HepG2 (cell line): ENCODE measurements around the gene RNPEPL1. TPM values are rescaled to one million over a fixed set of nuclear protein-coding genes. Genes with fewer than 3 reads are reported as not detected.

ENCODE experiments used
- ATAC-seq: fragments of 200-7000 bp; cut with Tn5 transposase; 3 replicates; pipeline ENCODE4 v1.9.1; 2020; ENCODE audit warnings: mild to moderate bottlenecking, moderate library complexity
- BruUV-seq: library from RNA; stranded (reverse); fragments of 400-500 nt; replicated peaks from 2 replicates; lab custom pipeline; 2021; lab: Mats Ljungman, UMichigan
- CTCF ChIA-PET: fragments of 300-600 bp; formaldehyde crosslinking; extraction: SDS; loops from one replicate; lab custom pipeline; 2021; ENCODE audit warnings: low total read pairs, inconsistent platforms, low intra/inter-chr PET ratio; lab: Yijun Ruan, JAX
- POLR2A ChIA-PET: fragments of 350-600 bp; sonication (Branson Sonifier 250); formaldehyde crosslinking; loops from one replicate; lab custom pipeline; 2020; ENCODE audit warnings: antibody characterized with exemption, inconsistent platforms; lab: Yijun Ruan, JAX
- DNase-seq: peaks from one replicate; pipeline ENCODE4 v3.0.0-alpha.2; 2015; ENCODE audit warnings: low spot score
- FAIRE-seq: peaks from 3 replicates; lab custom pipeline; 2011; peaks lifted over from hg19 to GRCh38; lab: Jason Lieb, UNC
- H2AFZ ChIP-seq: one replicate; pipeline ENCODE4 v1.6.1; 2011; ENCODE audit warnings: low read length, inconsistent platforms
- H3K27ac ChIP-seq: fragments of 300-600 bp; 3 replicates; pipeline ENCODE4 v1.8.0; 2011; ENCODE audit warnings: mixed run types, mild to moderate bottlenecking, mixed read lengths, low read length, inconsistent platforms; ENCODE audit not compliant: insufficient read depth; ENCODE audit errors: extremely low read length
- H3K27me3 ChIP-seq, 2 experiments: fragments of 200-600 bp in 1 of 2; 2 replicates in 1 of 2; 3 replicates in 1 of 2; pipeline versions ENCODE4 v1.6.0 to v1.8.0; 2011; ENCODE audit warnings: low read length in 2 of 2, mild to moderate bottlenecking in 2 of 2, moderate library complexity in 2 of 2, inconsistent platforms in 1 of 2; ENCODE audit not compliant: insufficient read depth in 2 of 2, control insufficient read depth in 1 of 2
- H3K36me3 ChIP-seq, 2 experiments: fragments of 200-600 bp in 1 of 2; replicated peaks in 1 of 2; 2 replicates in 1 of 2; 3 replicates in 1 of 2; pipeline versions ENCODE4 v1.5.1 to v1.8.0; 2011; ENCODE audit warnings: low read length in 2 of 2, inconsistent platforms in 1 of 2; ENCODE audit not compliant: insufficient read depth in 2 of 2, control insufficient read depth in 1 of 2
- H3K4me1 ChIP-seq: 2 replicates; pipeline ENCODE4 v1.5.1; 2012; ENCODE audit warnings: low read length, inconsistent platforms; ENCODE audit not compliant: insufficient read depth
- H3K4me2 ChIP-seq: 2 replicates; pipeline ENCODE4 v1.6.0; 2011; ENCODE audit warnings: low read depth, low read length, inconsistent platforms
- H3K4me3 ChIP-seq, 3 experiments: fragments of 200-600 bp in 1 of 3; sonication (generic), shearing (Covaris generic) in 1 of 3; replicated peaks in 1 of 3; 2 replicates each; pipeline ENCODE4 v1.5.1; 2011 to 2016; ENCODE audit warnings: low read length in 3 of 3, inconsistent platforms in 2 of 3, low read depth in 2 of 3, mild to moderate bottlenecking in 2 of 3, control low read depth in 1 of 3, mixed read lengths in 1 of 3; ENCODE audit not compliant: insufficient read depth in 1 of 3
- H3K79me2 ChIP-seq: one replicate; pipeline ENCODE4 v1.6.1; 2011; ENCODE audit warnings: low read length, inconsistent platforms; ENCODE audit not compliant: insufficient read depth
- H3K9ac ChIP-seq: 2 replicates; pipeline ENCODE4 v1.6.0; 2011; ENCODE audit warnings: mild to moderate bottlenecking, low read depth, low read length, inconsistent platforms; ENCODE audit not compliant: insufficient read depth
- H3K9me3 ChIP-seq: 2 replicates; pipeline ENCODE4 v1.5.1; 2012; ENCODE audit warnings: mild to moderate bottlenecking, low read length
- H4K20me1 ChIP-seq: 2 replicates; pipeline ENCODE4 v1.6.0; 2011; ENCODE audit warnings: inconsistent platforms, mild to moderate bottlenecking, low read length, moderate library complexity; ENCODE audit not compliant: insufficient read depth
- BORCS8-MEF2B ChIP-seq: sonication (generic); formaldehyde crosslinking; IDR thresholded peaks from 2 replicates; pipeline ENCODE4 v1.8.0; 2022; ENCODE audit warnings: mild to moderate bottlenecking, missing genetic modification reagents
- CBFB ChIP-seq: sonication (generic); formaldehyde crosslinking; IDR thresholded peaks from 2 replicates; pipeline ENCODE4 v1.4.0; 2020; ENCODE audit warnings: missing genetic modification reagents
- CCDC6 ChIP-seq: sonication (generic); formaldehyde crosslinking; IDR thresholded peaks from 2 replicates; pipeline ENCODE4 v1.8.1; 2022; ENCODE audit warnings: mild to moderate bottlenecking, missing genetic modification reagents, moderate library complexity
- CEBPB ChIP-seq: IDR thresholded peaks from 2 replicates; pipeline ENCODE4 v1.6.1; 2011; ENCODE audit warnings: low read depth, low read length, improper control_type of control experiment, borderline replicate concordance
- DNMT3B ChIP-seq: conservative IDR thresholded peaks from 2 replicates; pipeline ENCODE4 v1.6.1; 2016; ENCODE audit warnings: missing biosample characterization, control low read depth
- GATAD2A ChIP-seq: IDR thresholded peaks from 2 replicates; pipeline ENCODE4 v1.6.1; 2016
- GFI1 ChIP-seq: sonication (generic); formaldehyde crosslinking; IDR thresholded peaks from 2 replicates; pipeline ENCODE4 v1.5.0; 2020; ENCODE audit warnings: missing genetic modification reagents, mild to moderate bottlenecking, borderline replicate concordance
- HES4 ChIP-seq: sonication (generic); formaldehyde crosslinking; IDR thresholded peaks from 2 replicates; pipeline ENCODE4 v1.9.0; 2021; ENCODE audit warnings: mild to moderate bottlenecking, missing genetic modification reagents, borderline replicate concordance
- HMG20A ChIP-seq: IDR thresholded peaks from 2 replicates; pipeline ENCODE4 v1.6.1; 2016; ENCODE audit warnings: borderline replicate concordance
- KLF6 ChIP-seq: IDR thresholded peaks from 2 replicates; pipeline ENCODE4 v1.8.0; 2016; ENCODE audit warnings: missing biosample characterization, missing genetic modification reagents
- MTA1 ChIP-seq: sonication (generic); formaldehyde crosslinking; IDR thresholded peaks from 2 replicates; pipeline ENCODE4 v1.4.0; 2020; ENCODE audit warnings: missing genetic modification reagents, mild to moderate bottlenecking, borderline replicate concordance
- REL ChIP-seq: sonication (generic); formaldehyde crosslinking; conservative IDR thresholded peaks from 2 replicates; pipeline ENCODE4 v1.8.0; 2022; ENCODE audit warnings: mild to moderate bottlenecking, missing genetic modification reagents, moderate library complexity
- SMAD1 ChIP-seq: sonication (generic); formaldehyde crosslinking; IDR thresholded peaks from 2 replicates; pipeline ENCODE4 v1.4.0; 2020; ENCODE audit warnings: missing genetic modification reagents, low read depth, mild to moderate bottlenecking, borderline replicate concordance
- SRSF4 ChIP-seq: fragments of 200-400 bp; formaldehyde crosslinking; IDR thresholded peaks from one replicate; pipeline ENCODE4 v1.6.1; 2018; ENCODE audit warnings: mild to moderate bottlenecking, low read depth, low read length, moderate library complexity; ENCODE audit not compliant: poor library complexity, severe bottlenecking
- TEF ChIP-seq: sonication (generic); formaldehyde crosslinking; IDR thresholded peaks from 2 replicates; pipeline ENCODE4 v1.5.0; 2020; ENCODE audit warnings: missing genetic modification reagents
- ZBTB14 ChIP-seq: sonication (generic); formaldehyde crosslinking; IDR thresholded peaks from 2 replicates; pipeline ENCODE4 v1.4.0; 2020; ENCODE audit warnings: missing genetic modification reagents
- ZBTB20 ChIP-seq: sonication (generic); formaldehyde crosslinking; IDR thresholded peaks from 2 replicates; pipeline ENCODE4 v1.8.1; 2023; ENCODE audit warnings: missing genetic modification reagents, low read depth, mild to moderate bottlenecking, borderline replicate concordance
- ZNF354B ChIP-seq: sonication (generic); formaldehyde crosslinking; IDR thresholded peaks from 2 replicates; pipeline ENCODE4 v1.8.0; 2022; ENCODE audit warnings: mild to moderate bottlenecking, missing genetic modification reagents
- ZNF367 ChIP-seq: sonication (generic); formaldehyde crosslinking; IDR thresholded peaks from 2 replicates; pipeline ENCODE4 v1.4.0; 2020; ENCODE audit warnings: missing genetic modification reagents, borderline replicate concordance
- ZNF546 ChIP-seq: sonication (generic); formaldehyde crosslinking; conservative IDR thresholded peaks from 2 replicates; pipeline ENCODE4 v1.8.1; 2023; ENCODE audit warnings: mild to moderate bottlenecking, missing genetic modification reagents
- ZNF563 ChIP-seq: sonication (generic); formaldehyde crosslinking; IDR thresholded peaks from 2 replicates; pipeline ENCODE4 v1.8.0; 2022; ENCODE audit warnings: mild to moderate bottlenecking, moderate library complexity, missing genetic modification reagents
- ZNF619 ChIP-seq: sonication (generic); formaldehyde crosslinking; IDR thresholded peaks from 2 replicates; pipeline ENCODE4 v1.4.0; 2020; ENCODE audit warnings: mild to moderate bottlenecking, missing genetic modification reagents
- WGBS: methylation state at CpG from one replicate; pipeline ENCODE4 v1.1.6; 2017; ENCODE audit warnings: low lambda C conversion rate; 5-methylcytosine and 5-hydroxymethylcytosine counted together
- in situ Hi-C: cut with HindIII; loops from 2 replicates; pipeline ENCODE4 v1.10.0; 2017; ENCODE audit warnings: low pct_unique_long_range_greater_than_20kb; ENCODE audit not compliant: extremely low pct_ligation_motif_present
- intact Hi-C: fragments of 100-400 bp; cut with micrococcal nuclease; formaldehyde crosslinking; loops from one replicate; pipeline ENCODE4 v1.10.0; 2022; ENCODE audit not compliant: unreplicated experiment
- polyA plus RNA-seq, 8 experiments: library from polyadenylated mRNA; depleted of rRNA in 3 of 8; stranded (reverse) in 7 of 8; unstranded in 1 of 8; fragments of >200 nt; fragmentation: Illumina TruSeq in 4 of 8; extraction: Trizol in 4 of 8; gene quantifications; 2 replicates each; pipeline versions ENCODE4 v1.2.1 to v1.2.3, GENCODE V29; 2011 to 2016; ENCODE audit warnings: low read depth in 4 of 8, missing spikeins in 1 of 8, mixed read lengths in 1 of 8; ENCODE audit not compliant: insufficient read depth in 1 of 8
- total RNA-seq, 5 experiments: library from RNA; depleted of rRNA; stranded (reverse); fragments of >200 nt; fragmentation: Illumina TruSeq; extraction: Trizol; gene quantifications; 2 replicates each; pipeline ENCODE4 v1.2.3, GENCODE V29; 2016; ENCODE audit warnings: low read depth in 1 of 5

RNPEPL1 gene
- total and polyA plus RNA-seq, 2 of the 13 experiments (the other 11 are each of a cell fraction or from before 2014, with no cell fraction given), result 13.0 to 18.0 TPM

GRCh38 chr2:240567137-240567871 is 980 bp upstream of the RNPEPL1 start:
- CTCF ChIA-PET, result interaction anchor here (0.9 kb wide), 2 partner anchors 12 to 53 kb away, joined by 3 read pairs; no protein-coding TSS in a partner anchor
- TF ChIP-seq HMG20A (CRISPR knock-in tag) (peak; percentile 2; the same call in 1 of the 2 replicates), REL (CRISPR knock-in tag) (peak; percentile 16; the same call in 1 of the 2 replicates), GFI1 (CRISPR knock-in tag) (0 out of 2 replicates have a peak, but pooled peaks have one; percentile 20), TEF (CRISPR knock-in tag) (0 out of 2 replicates have a peak, but pooled peaks have one; percentile 33), CEBPB (peak; percentile 32; the same call in 1 of the 2 replicates), ZNF354B (peak; percentile 32; the same call in 1 of the 2 replicates), ZBTB20 (peak; percentile 42; the same call in 1 of the 2 replicates), HES4 (0 out of 2 replicates have a peak, but pooled peaks have one; percentile 2), SRSF4 (no peak), CCDC6 (peak; percentile 38; the same call in 1 of the 2 replicates), ZNF546 (CRISPR knock-in tag) (0 out of 2 replicates have a peak, but pooled peaks have one; percentile 35), SMAD1 (0 out of 2 replicates have a peak, but pooled peaks have one; percentile 54), GATAD2A (CRISPR knock-in tag) (0 out of 2 replicates have a peak, but pooled peaks have one; percentile 4), BORCS8-MEF2B (CRISPR knock-in tag) (0 out of 2 replicates have a peak, but pooled peaks have one; percentile 5), ZBTB14 (peak; percentile 38; the same call in 1 of the 2 replicates), ZNF367 (CRISPR knock-in tag) (no peak), MTA1 (CRISPR knock-in tag) (0 out of 2 replicates have a peak, but pooled peaks have one; percentile 50), ZNF563 (CRISPR knock-in tag) (0 out of 2 replicates have a peak, but pooled peaks have one; percentile 17), KLF6 (0 out of 2 replicates have a peak, but pooled peaks have one; percentile 3), ZNF619 (CRISPR knock-in tag) (peak; percentile 89; the same call in 1 of the 2 replicates), DNMT3B (0 out of 2 replicates have a peak, but pooled peaks have one; percentile 15), CBFB (CRISPR knock-in tag) (no peak)

More at GRCh38 chr2:240567137-240567871, 980 bp upstream of the RNPEPL1 start:
- peak; percentile 39 for FAIRE-seq
- Histone ChIP-seq H3K9ac (peak overlapping the region; percentile 78), H3K4me1 (peaks cover 49% of the 10 kb centered on the region), H3K79me2 (peaks cover 22% of the 10 kb centered on the region), H4K20me1 (no peaks in the 10 kb centered on the region; the same call in 1 of the 2 replicates), H3K9me3 (no peaks in the 10 kb centered on the region), H3K27ac (peak overlapping the region; percentile 61), H3K36me3 (peaks cover under 1 to 7% of the 10 kb centered on the region in 2 experiments; a peak in 4 of 5 replicates), H3K27me3 (no peaks in the 10 kb centered on the region; a peak in 1 of 5 replicates), H3K4me2 (peak overlapping the region; percentile 99), H2AFZ (no peak overlapping the region), H3K4me3 (peak overlapping the region; percentile 66 to 87 (median 71))
- POLR2A ChIA-PET, result interaction anchor here (1.0 to 7.2 kb wide), 8 partner anchors 8 to 311 kb away, joined by 3 to 149 read pairs (median 10); partner anchors contain the start of genes ANKMY1 and CAPN10
- under 1% methylated on average over 25 of the region's 26 CpGs for WGBS
- in situ Hi-C loops, result loop anchor here (25.0 kb wide), 1 partner anchor 645 kb away; no protein-coding TSS in a partner anchor
- DNase-seq, result no peak
- ATAC-seq, result peak; percentile 11
- TSS peak; percentile 44 for BruUV-seq
- intact Hi-C loops, result loop anchor here (2.0 kb wide), 1 partner anchor 13 kb away; no protein-coding TSS in a partner anchor
